ENCODE results near the gene UBE2J2. TPM values are rescaled to one million over a fixed set of nuclear protein-coding genes. Genes with fewer than 3 reads are reported as not detected.

UBE2J2 gene
- total and polyA plus RNA-seq, 2 experiments from 2014 or later = 47.1 to 70.2 TPM

- H4K20me1 ChIP-seq (replicated peaks; ENCODE audit: insufficient read depth) = peaks cover 8% of the 10 kb centered on the region
- H3F3A ChIP-seq (replicated peaks; ENCODE audit: low read depth) = peaks cover 10% of the 10 kb centered on the region; the same call in 1 of the 2 replicates
- H3K27ac ChIP-seq (ENCODE audit: low read depth) = no peak overlapping the region
- Mint-ChIP-seq H3K4me1 (peaks cover 18% of the 10 kb centered on the region), H3K27ac (no peak overlapping the region), H3K27me3 (ENCODE audit: insufficient read depth, low read depth, poor library complexity) (peaks cover 13% of the 10 kb centered on the region), H3K36me3 (ENCODE audit: low read depth) (peaks cover 21% of the 10 kb centered on the region), H3K4me3 (peak overlapping the region; percentile 57), H3K9me3 (peaks cover 10% of the 10 kb centered on the region)
- no peak overlapping the region for H2AFZ ChIP-seq
- no peaks in the 10 kb centered on the region for H3K36me3 ChIP-seq (ENCODE audit: insufficient read depth)
- peak overlapping the region; percentile 38; the same call in 1 of the 2 replicates for H3K4me2 ChIP-seq
- TF ChIP-seq STAT1 (IDR thresholded peaks at IDR 0.05; ENCODE audit: unreplicated experiment) = no peak
- TF ChIP-seq JUNB (IDR thresholded peaks at IDR 0.05; ENCODE audit: unreplicated experiment) = no peak
- no peak for TF ChIP-seq POLR2AphosphoS5 (IDR thresholded peaks at IDR 0.05; ENCODE audit: low read depth)
- no peaks in the 10 kb centered on the region for H3K9me2 ChIP-seq (ENCODE audit: insufficient read depth)
- H3K27me3 ChIP-seq (ENCODE audit: insufficient read depth) = no peaks in the 10 kb centered on the region
- H3K79me2 ChIP-seq (replicated peaks; ENCODE audit: insufficient read depth) = peaks cover 37% of the 10 kb centered on the region
- no peak for ATAC-seq
- no peak for DNase-seq (ENCODE audit: low spot score)
- H3K4me1 ChIP-seq (ENCODE audit: insufficient read depth) = peaks cover 6% of the 10 kb centered on the region
- H3K4me3 ChIP-seq = peak overlapping the region; percentile 23; the same call in 1 of the 2 replicates
Measured at GRCh38 chr1:1233567-1233892, 40.1 kb downstream of the UBE2J2 start.

GRCh38 chr1:1232796-1233566 is 40.7 kb downstream of the UBE2J2 start:
- no peak overlapping the region for H2AFZ ChIP-seq
- H3K9me3 Mint-ChIP-seq = peaks cover 10% of the 10 kb centered on the region
- no peaks in the 10 kb centered on the region for H3K9me2 ChIP-seq (ENCODE audit: insufficient read depth)
- peaks cover 10% of the 10 kb centered on the region; the same call in 1 of the 2 replicates for H3F3A ChIP-seq (replicated peaks; ENCODE audit: low read depth)
- H3K27me3 Mint-ChIP-seq (ENCODE audit: insufficient read depth, low read depth, poor library complexity) = peaks cover 13% of the 10 kb centered on the region
- H3K4me2 ChIP-seq = peak overlapping the region; percentile 38; the same call in 1 of the 2 replicates
- H3K36me3 ChIP-seq (ENCODE audit: insufficient read depth) = no peaks in the 10 kb centered on the region
- peaks cover 8% of the 10 kb centered on the region for H4K20me1 ChIP-seq (replicated peaks; ENCODE audit: insufficient read depth)
- H3K79me2 ChIP-seq (replicated peaks; ENCODE audit: insufficient read depth) = peaks cover 40% of the 10 kb centered on the region
- peaks cover 6% of the 10 kb centered on the region for H3K4me1 ChIP-seq (ENCODE audit: insufficient read depth)
- H3K36me3 Mint-ChIP-seq (ENCODE audit: low read depth) = peaks cover 21% of the 10 kb centered on the region
- no peak for DNase-seq (ENCODE audit: low spot score)
- no peaks in the 10 kb centered on the region for H3K27me3 ChIP-seq (ENCODE audit: insufficient read depth)
- H3K27ac ChIP-seq (ENCODE audit: low read depth) = no peak overlapping the region
- peak overlapping the region; percentile 59 for H3K4me3 Mint-ChIP-seq
- ATAC-seq = no peak
- no peak overlapping the region for H3K27ac Mint-ChIP-seq
- H3K4me3 ChIP-seq = peak overlapping the region; percentile 28; the same call in 1 of the 2 replicates
- H3K4me1 Mint-ChIP-seq = peaks cover 18% of the 10 kb centered on the region
- TF ChIP-seq EZH2 (IDR thresholded peaks at IDR 0.05; ENCODE audit: low read depth, unreplicated experiment) (no peak), EZH2phosphoT487 (IDR thresholded peaks at IDR 0.05; ENCODE audit: unreplicated experiment) (no peak), ZNF331 (CRISPR knock-in tag; IDR thresholded peaks at IDR 0.05; ENCODE audit: low read depth) (no peak), REST (IDR thresholded peaks at IDR 0.05; ENCODE audit: unreplicated experiment) (no peak), ZNF462 (CRISPR knock-in tag; IDR thresholded peaks at IDR 0.05) (no peak), ZNF114 (CRISPR knock-in tag; IDR thresholded peaks at IDR 0.05) (no peak), ETS1 (IDR thresholded peaks at IDR 0.05) (no peak), CREB1 (CRISPR knock-in tag; IDR thresholded peaks at IDR 0.05; ENCODE audit: low read depth) (no peak)

All from GM23338 (cell line).